ENCODE data around the gene TTC22.

The TTC22 gene

GRCh38 chr1:54837002-54837853, 36.1 kb upstream of the TTC22 start:
- no peaks in the 10 kb centered on the region for H3K9me3 Mint-ChIP-seq
- peaks cover 16% of the 10 kb centered on the region for H3K27me3 Mint-ChIP-seq
- H3K4me1 Mint-ChIP-seq: no peaks in the 10 kb centered on the region
- H3K27ac Mint-ChIP-seq: no peak overlapping the region
- ATAC-seq: no peak
- no peak overlapping the region for H3K4me3 Mint-ChIP-seq
- H3K36me3 Mint-ChIP-seq: no peaks in the 10 kb centered on the region

DNA sequence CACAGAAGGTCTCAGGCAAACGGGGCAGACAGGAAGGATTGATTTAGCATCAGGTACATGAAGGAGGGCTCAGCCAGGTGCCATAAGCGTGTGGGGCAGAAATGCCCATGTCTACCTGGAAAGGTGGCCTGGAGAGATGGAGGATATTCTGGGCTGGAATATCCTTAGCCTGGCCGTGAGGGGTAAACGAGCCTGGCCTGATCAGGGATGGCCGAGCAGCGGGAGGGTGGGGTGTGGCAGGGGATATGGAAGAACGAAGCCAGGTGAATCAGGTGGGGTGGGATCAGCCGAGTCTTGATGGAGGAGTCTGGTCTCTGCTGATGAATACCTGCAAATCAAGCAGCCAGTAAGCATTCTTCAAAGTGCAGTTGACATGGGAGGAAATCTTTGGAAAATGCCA, 35.5 kb upstream of the TTC22 start:
- Mint-ChIP-seq H3K9me3 (peaks cover under 1% of the 10 kb centered on the region), H3K27me3 (peaks cover 19% of the 10 kb centered on the region), H3K27ac (no peak overlapping the region), H3K4me3 (no peak overlapping the region), H3K4me1 (no peaks in the 10 kb centered on the region), H3K36me3 (no peaks in the 10 kb centered on the region)
- ATAC-seq: no peak

DNA sequence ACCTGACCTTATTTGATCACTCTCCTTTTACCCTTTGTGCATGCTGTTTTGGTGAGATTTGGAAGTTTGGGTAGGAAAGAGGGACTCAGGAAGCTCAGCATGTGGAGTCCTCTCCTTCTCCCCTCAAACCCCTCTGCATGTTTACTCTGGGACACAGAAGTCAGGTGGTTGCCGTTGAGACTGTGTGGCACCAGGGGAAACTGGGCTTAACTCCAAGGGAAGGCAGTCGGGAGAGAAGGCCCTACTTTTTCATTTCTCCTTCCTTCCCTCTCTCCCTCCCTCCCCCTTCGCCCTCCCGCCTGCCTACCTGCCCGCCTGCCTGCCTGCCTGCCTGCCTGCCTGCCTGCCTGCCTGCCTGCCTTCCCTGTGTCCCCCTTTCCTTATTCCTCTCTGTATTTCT, 34.8 kb upstream of the TTC22 start:
- Mint-ChIP-seq H3K4me3 (no peak overlapping the region), H3K4me1 (no peaks in the 10 kb centered on the region), H3K36me3 (peaks cover 6% of the 10 kb centered on the region), H3K9me3 (peaks cover 4% of the 10 kb centered on the region), H3K27ac (no peak overlapping the region), H3K27me3 (peaks cover 25% of the 10 kb centered on the region)
- ATAC-seq: no peak

GRCh38 chr1:54835131-54835898, 34.2 kb upstream of the TTC22 start:
- peaks cover 10% of the 10 kb centered on the region for H3K36me3 Mint-ChIP-seq
- H3K4me1 Mint-ChIP-seq: no peaks in the 10 kb centered on the region
- no peak overlapping the region for H3K27ac Mint-ChIP-seq
- no peak for ATAC-seq
- H3K9me3 Mint-ChIP-seq: peaks cover 4% of the 10 kb centered on the region
- H3K4me3 Mint-ChIP-seq: no peak overlapping the region
- peaks cover 32% of the 10 kb centered on the region for H3K27me3 Mint-ChIP-seq

- peaks cover 4% of the 10 kb centered on the region for H3K9me3 Mint-ChIP-seq
- no peak overlapping the region for H3K27ac Mint-ChIP-seq
- peaks cover 10% of the 10 kb centered on the region for H3K36me3 Mint-ChIP-seq
- H3K27me3 Mint-ChIP-seq: peaks cover 32% of the 10 kb centered on the region
- ATAC-seq: no peak
- H3K4me3 Mint-ChIP-seq: no peak overlapping the region
- H3K4me1 Mint-ChIP-seq: no peaks in the 10 kb centered on the region
These were observed 33.0 kb upstream of the TTC22 start for GRCh38 chr1:54834007-54834541.

DNA sequence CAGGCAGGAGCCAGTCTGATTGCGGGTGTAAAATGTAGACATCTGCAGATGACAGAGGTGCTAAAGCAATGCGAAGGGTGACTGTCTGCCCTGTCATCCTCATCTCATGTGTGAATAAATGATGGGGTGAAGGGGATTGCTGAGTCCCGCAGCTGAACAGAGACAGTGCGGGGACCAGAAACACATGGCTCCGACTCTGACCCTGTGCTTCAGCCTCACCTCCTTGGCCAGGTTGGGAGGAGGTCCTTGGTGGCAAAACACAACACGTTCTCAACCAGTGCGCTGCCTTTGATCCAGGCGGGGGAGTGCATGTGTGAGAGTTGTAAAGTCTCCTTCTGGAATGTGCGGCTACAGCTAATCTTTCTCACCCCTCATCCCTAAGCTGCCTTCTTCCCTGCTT, 32.0 kb upstream of the TTC22 start:
- Mint-ChIP-seq H3K4me1 (no peaks in the 10 kb centered on the region), H3K36me3 (peaks cover 10% of the 10 kb centered on the region), H3K27ac (no peak overlapping the region), H3K9me3 (peaks cover 4% of the 10 kb centered on the region), H3K4me3 (no peak overlapping the region), H3K27me3 (peaks cover 33% of the 10 kb centered on the region)
- ATAC-seq: no peak

- no peak for ATAC-seq
- Mint-ChIP-seq H3K27me3 (peaks cover 37% of the 10 kb centered on the region), H3K36me3 (peaks cover 39% of the 10 kb centered on the region), H3K27ac (no peak overlapping the region), H3K4me3 (no peak overlapping the region), H3K9me3 (peaks cover 13% of the 10 kb centered on the region), H3K4me1 (no peaks in the 10 kb centered on the region)
These were observed 25.2 kb upstream of the TTC22 start for GRCh38 chr1:54826226-54826816.

- peaks cover 33% of the 10 kb centered on the region for H3K36me3 Mint-ChIP-seq
- H3K27ac Mint-ChIP-seq: no peak overlapping the region
- H3K27me3 Mint-ChIP-seq: peaks cover 31% of the 10 kb centered on the region
- no peaks in the 10 kb centered on the region for H3K4me1 Mint-ChIP-seq
- H3K4me3 Mint-ChIP-seq: no peak overlapping the region
- peaks cover 13% of the 10 kb centered on the region for H3K9me3 Mint-ChIP-seq
- ATAC-seq: no peak
These were observed 24.6 kb upstream of the TTC22 start for GRCh38 chr1:54825696-54826095.

DNA sequence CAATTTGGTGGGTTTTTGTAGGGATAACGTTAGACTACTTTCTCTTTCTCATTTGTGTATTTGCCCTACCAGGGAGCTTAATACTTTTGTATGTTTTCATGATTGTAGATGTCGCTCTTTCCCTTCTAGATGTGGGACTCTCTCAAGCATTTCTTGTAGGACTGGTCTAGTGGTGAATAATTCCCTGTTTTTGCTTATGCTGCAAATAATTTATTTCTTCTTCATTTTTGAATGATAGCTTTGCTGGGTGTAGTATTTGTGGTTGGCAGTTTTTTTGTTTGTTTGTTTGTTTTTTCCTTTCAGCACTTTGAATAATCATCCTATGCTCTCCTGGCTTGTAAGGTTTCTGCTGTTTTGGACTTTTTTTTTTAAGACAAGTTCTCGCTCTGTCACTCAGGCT, 22.5 kb upstream of the TTC22 start:
- peaks cover 27% of the 10 kb centered on the region for H3K27me3 Mint-ChIP-seq
- no peak overlapping the region for H3K27ac Mint-ChIP-seq
- no peak for ATAC-seq
- peaks cover 32% of the 10 kb centered on the region for H3K36me3 Mint-ChIP-seq
- no peak overlapping the region for H3K4me3 Mint-ChIP-seq
- H3K4me1 Mint-ChIP-seq: no peaks in the 10 kb centered on the region
- peaks cover 13% of the 10 kb centered on the region for H3K9me3 Mint-ChIP-seq

- H3K4me3 Mint-ChIP-seq: no peak overlapping the region
- no peak for ATAC-seq
These were observed 18.6 kb upstream of the TTC22 start for GRCh38 chr1:54819733-54820132.

DNA sequence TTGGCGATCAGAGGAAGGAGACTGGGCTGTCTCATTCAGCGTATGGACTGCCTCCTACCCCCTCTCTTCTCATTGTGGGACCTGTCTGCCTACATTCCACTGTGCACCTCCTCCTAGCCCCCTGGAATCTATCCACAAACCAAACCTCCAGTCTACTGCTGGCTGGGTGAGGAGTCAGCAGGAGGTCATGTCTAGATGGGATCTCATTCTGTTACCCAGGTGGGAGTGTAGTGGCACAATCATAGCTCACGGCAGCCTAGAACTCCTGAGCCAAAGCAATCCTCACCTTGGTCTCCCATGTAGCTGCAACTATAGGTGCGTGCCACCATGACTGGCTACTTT, 18.0 kb upstream of the TTC22 start:
- Mint-ChIP-seq H3K4me1 (no peaks in the 10 kb centered on the region), H3K4me3 (no peak overlapping the region), H3K27ac (no peak overlapping the region), H3K36me3 (peaks cover 20% of the 10 kb centered on the region), H3K9me3 (peaks cover 7% of the 10 kb centered on the region), H3K27me3 (peaks cover 18% of the 10 kb centered on the region)
- ATAC-seq: no peak

More at GRCh38 chr1:54819733-54820132, 18.6 kb upstream of the TTC22 start:
- H3K27ac Mint-ChIP-seq: no peak overlapping the region
- H3K27me3 Mint-ChIP-seq: peaks cover 18% of the 10 kb centered on the region
- H3K4me1 Mint-ChIP-seq: no peaks in the 10 kb centered on the region
- peaks cover 10% of the 10 kb centered on the region for H3K9me3 Mint-ChIP-seq
- peaks cover 25% of the 10 kb centered on the region for H3K36me3 Mint-ChIP-seq

- no peak overlapping the region for H3K27ac Mint-ChIP-seq
- H3K4me3 Mint-ChIP-seq: no peak overlapping the region
- peaks cover 15% of the 10 kb centered on the region for H3K36me3 Mint-ChIP-seq
- H3K27me3 Mint-ChIP-seq: peaks cover 15% of the 10 kb centered on the region
- peaks cover under 1% of the 10 kb centered on the region for H3K4me1 Mint-ChIP-seq
- peaks cover 7% of the 10 kb centered on the region for H3K9me3 Mint-ChIP-seq
- no peak for ATAC-seq
These were observed 17.5 kb upstream of the TTC22 start for GRCh38 chr1:54818461-54819194.

DNA sequence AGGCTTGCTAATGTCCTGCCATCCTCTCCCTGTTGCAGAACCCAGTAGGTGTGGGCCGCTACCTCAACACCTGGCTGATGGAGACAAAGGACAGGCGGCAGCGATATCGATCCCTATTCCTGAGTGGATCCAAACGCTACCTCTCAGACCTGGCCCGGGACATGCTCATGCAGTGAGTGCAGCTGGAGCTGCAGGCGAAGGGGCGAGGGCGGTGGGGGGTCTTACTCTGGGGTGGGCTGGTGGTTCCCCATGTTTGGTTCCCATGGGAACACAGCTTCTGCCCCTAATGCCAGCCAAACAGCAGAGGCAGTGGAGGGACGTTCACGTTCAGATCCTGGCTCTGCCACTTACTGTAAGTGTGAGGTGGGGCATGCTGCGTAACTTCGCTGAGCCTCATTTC, 15.8 kb upstream of the TTC22 start:
- H3K4me1 Mint-ChIP-seq: peaks cover 6% of the 10 kb centered on the region
- no peaks in the 10 kb centered on the region for H3K36me3 Mint-ChIP-seq
- no peak overlapping the region for H3K27ac Mint-ChIP-seq
- no peaks in the 10 kb centered on the region for H3K27me3 Mint-ChIP-seq
- no peak overlapping the region for H3K4me3 Mint-ChIP-seq
- ATAC-seq: no peak
- H3K9me3 Mint-ChIP-seq: no peaks in the 10 kb centered on the region

- Mint-ChIP-seq H3K4me1 (peaks cover 6% of the 10 kb centered on the region), H3K9me3 (no peaks in the 10 kb centered on the region), H3K4me3 (no peak overlapping the region), H3K27me3 (no peaks in the 10 kb centered on the region), H3K36me3 (no peaks in the 10 kb centered on the region), H3K27ac (no peak overlapping the region)
- ATAC-seq: no peak
These were observed 15.0 kb upstream of the TTC22 start for GRCh38 chr1:54816130-54816529.
